Spleen (tissue), 7 donors: Measurements from ENCODE around the gene FBXL2.

Experiments used
- CTCF ChIP-seq, 11 experiments: fragments of 200-600 bp in 7 of 11; fragments of 450-650 bp in 4 of 11; sonication (generic) in 4 of 11; IDR thresholded peaks in 8 of 11; conservative IDR thresholded peaks in 3 of 11; 1 replicate in 7 of 11; 2 replicates in 4 of 11; pipeline versions ENCODE4 v1.4.0 to v1.8.0; 2016 to 2021; ENCODE audit warnings: antibody characterized with exemption in 11 of 11, inconsistent platforms in 4 of 11, mild to moderate bottlenecking in 1 of 11
- POLR2A ChIP-seq, 3 donors: fragments of 450-650 bp; IDR thresholded peaks; one replicate each; pipeline ENCODE4 v1.5.1; 2017; ENCODE audit warnings: antibody characterized with exemption in 3 of 3, mild to moderate bottlenecking in 1 of 3
- POLR2AphosphoS5 ChIP-seq, 3 donors: sonication (generic); formaldehyde crosslinking; IDR thresholded peaks; one replicate each; pipeline ENCODE4 v1.5.1; 2017; ENCODE audit warnings: antibody characterized with exemption in 3 of 3
- donor health status: DM: no; HTN: no; CAD: no; lungs with moderate emphysema.
- donor health status: DM: no; HTN: no; CAD: no.
- donor health status: DM: no; HTN: no; CAD: no.

- TF ChIP-seq POLR2A (IDR thresholded peaks at IDR 0.05) (no peak), CTCF (IDR thresholded peaks at IDR 0.05 in 8 of 11, conservative IDR thresholded peaks at IDR 0.05 in 3 of 11) (no peak), POLR2AphosphoS5 (IDR thresholded peaks at IDR 0.05) (no peak)
Measured at GRCh38 chr3:33322412-33322811, 45.2 kb downstream of the FBXL2 start.
